Placental epithelial cell (primary cell): ENCODE results near the gene NOP9. TPM values are rescaled to one million over a fixed set of nuclear protein-coding genes. Genes with fewer than 3 reads are reported as not detected.

Experiments used
- small RNA-seq: library from RNA; depleted of rRNA; stranded (forward); fragments of <200 nt; gene quantifications from one replicate; pipeline ENCODE3, GENCODE V24; 2012
- total RNA-seq: library from RNA; depleted of rRNA; stranded (reverse); fragments of >200 nt; gene quantifications from 2 replicates; pipeline ENCODE4 v1.2.3, GENCODE V29; 2012

Gene NOP9
- 20.4 and 30.3 TPM in 2 replicates for total RNA-seq

GRCh38 chr14:24299255-24300191, at the start of gene NOP9, which contains the start of gene DHRS1:
Gene NOP9, plus strand, starts transcription at chr14:24299850. Its CDS starts 105 bp downstream, at chr14:24299955.
Gene DHRS1, minus strand, starts transcription at chr14:24299780. Its CDS starts 674 bp downstream, at chr14:24299106.

GRCh38 chr14:24262821-24263733, 36.6 kb upstream of the NOP9 start, which contains the start of gene TGM1:
Gene TGM1, minus strand, starts transcription at chr14:24263177. Its CDS starts 825 bp downstream, at chr14:24262352.

GRCh38 chr14:24271134-24271833, 28.4 kb upstream of the NOP9 start, which contains the start of gene RABGGTA:
Gene RABGGTA, minus strand, starts transcription at chr14:24271597. Its CDS starts 482 bp downstream, at chr14:24271115.

GRCh38 chr14:24307575-24308341, 8.1 kb downstream of the NOP9 start, which contains the start of gene CIDEB:
Gene CIDEB, minus strand, starts transcription at chr14:24307977. Its CDS starts 119 bp downstream, at chr14:24307858.

GRCh38 chr14:24309538-24310264, 10.1 kb downstream of the NOP9 start, which contains the start of gene LTB4R2:
Gene LTB4R2, plus strand, starts transcription at chr14:24310140. Its CDS starts 525 bp downstream, at chr14:24310665.

GRCh38 chr14:24310646-24311604, 11.3 kb downstream of the NOP9 start, which contains the start of gene LTB4R:
Gene LTB4R, plus strand, starts transcription at chr14:24311502. Its CDS starts 4,150 bp downstream, at chr14:24315652.

GRCh38 chr14:24334431-24335291, 35.0 kb downstream of the NOP9 start, which contains the start of gene ADCY4:
Gene ADCY4, minus strand, starts transcription at chr14:24335071. Its CDS starts 419 bp downstream, at chr14:24334652.

GRCh38 chr14:24339284-24340151, 39.9 kb downstream of the NOP9 start, which contains the start of gene RIPK3:
Gene RIPK3, minus strand, starts transcription at chr14:24339991. Its CDS starts 165 bp downstream, at chr14:24339826.

Small RNA genes within 50 kb of the gene (small RNA-seq; reads per million reads assigned to genes)
- not detected for gene RF00026

Other genes with a start within 250 kb of the NOP9 start
- under 0.01 TPM in 2 replicates for gene CARMIL3, start 247.8 kb upstream of the NOP9 start, total RNA-seq
- gene CPNE6, start 228.3 kb upstream of the NOP9 start, total RNA-seq: not detected in 2 replicates
- 20.4 and 23.9 TPM in 2 replicates for gene PCK2, start 205.5 kb upstream of the NOP9 start, total RNA-seq
- gene DCAF11, start 185.1 kb upstream of the NOP9 start, total RNA-seq: 88.3 and 88.7 TPM in 2 replicates
- gene NRL, start 184.9 kb upstream of the NOP9 start, total RNA-seq: 1.6 and 2.0 TPM in 2 replicates
- 0.39 and 1.7 TPM in 2 replicates for gene FITM1, start 169.2 kb upstream of the NOP9 start, total RNA-seq
- 22.4 and 72.6 TPM in 2 replicates for gene PSME1, start 163.7 kb upstream of the NOP9 start, total RNA-seq
- 11.4 and 13.6 TPM in 2 replicates for gene EMC9, start 158.3 kb upstream of the NOP9 start, total RNA-seq
- 32.6 and 48.4 TPM in 2 replicates for gene PSME2, start 153.2 kb upstream of the NOP9 start, total RNA-seq
- gene RNF31, start 152.4 kb upstream of the NOP9 start, total RNA-seq: 75.4 and 87.3 TPM in 2 replicates
- gene IRF9, start 138.6 kb upstream of the NOP9 start, total RNA-seq: 42.4 and 46.6 TPM in 2 replicates
- gene REC8, start 127.8 kb upstream of the NOP9 start, total RNA-seq: 14.2 and 15.7 TPM in 2 replicates
- gene IPO4, start 111.0 kb upstream of the NOP9 start, total RNA-seq: 20.4 and 36.2 TPM in 2 replicates
- gene TM9SF1, start 104.4 kb upstream of the NOP9 start, total RNA-seq: 73.8 and 74.5 TPM in 2 replicates
- gene TSSK4, start 94.2 kb upstream of the NOP9 start, total RNA-seq: 0.54 TPM in 1 of 2 replicates, not detected in the other
- 20.5 and 22.0 TPM in 2 replicates for gene CHMP4A, start 86.4 kb upstream of the NOP9 start, total RNA-seq
- gene MDP1, start 83.8 kb upstream of the NOP9 start, total RNA-seq: 15.3 and 15.6 TPM in 2 replicates
- gene NEDD8, start 67.5 kb upstream of the NOP9 start, total RNA-seq: 99.8 and 112 TPM in 2 replicates
- gene GMPR2, start 66.9 kb upstream of the NOP9 start, total RNA-seq: 79.6 and 117 TPM in 2 replicates
- 57.4 and 70.3 TPM in 2 replicates for gene TINF2, start 57.2 kb upstream of the NOP9 start, total RNA-seq
- 33.4 and 35.4 TPM in 2 replicates for gene TGM1, start 36.7 kb upstream of the NOP9 start, total RNA-seq
- 51.1 and 51.4 TPM in 2 replicates for gene RABGGTA, start 28.3 kb upstream of the NOP9 start, total RNA-seq
- 27.1 and 27.9 TPM in 2 replicates for gene DHRS1, start 70 bp upstream of the NOP9 start, total RNA-seq
- 9.0 and 11.0 TPM in 2 replicates for gene CIDEB, start 8.1 kb downstream of the NOP9 start, total RNA-seq
- gene LTB4R2, start 10.3 kb downstream of the NOP9 start, total RNA-seq: 6.3 and 6.8 TPM in 2 replicates
- gene LTB4R, start 11.7 kb downstream of the NOP9 start, total RNA-seq: 2.4 and 3.1 TPM in 2 replicates
- gene ADCY4, start 35.2 kb downstream of the NOP9 start, total RNA-seq: 2.0 and 2.7 TPM in 2 replicates
- gene RIPK3, start 40.1 kb downstream of the NOP9 start, total RNA-seq: 7.5 and 13.0 TPM in 2 replicates
- gene NFATC4, start 68.3 kb downstream of the NOP9 start, total RNA-seq: 41.8 and 59.3 TPM in 2 replicates
- gene NYNRIN, start 99.2 kb downstream of the NOP9 start, total RNA-seq: 116 and 153 TPM in 2 replicates
- 0.87 and 2.4 TPM in 2 replicates for gene CBLN3, start 129.8 kb downstream of the NOP9 start, total RNA-seq
- 143 and 152 TPM in 2 replicates for gene KHNYN, start 130.1 kb downstream of the NOP9 start, total RNA-seq
- 14.1 and 23.2 TPM in 2 replicates for gene SDR39U1, start 142.9 kb downstream of the NOP9 start, total RNA-seq
- not detected in 2 replicates for gene CMA1, start 208.4 kb downstream of the NOP9 start, total RNA-seq